Nephron (organoid): ENCODE results near the gene GTSE1.

Experiments used
- H3K27ac Mint-ChIP-seq, 3 experiments: 2 replicates each; pipeline ENCODE4 v1.8.0; 2020; ENCODE audit warnings: mixed read lengths in 3 of 3, mild to moderate bottlenecking in 2 of 3, moderate library complexity in 1 of 3
- H3K27me3 Mint-ChIP-seq: 2 replicates; pipeline ENCODE4 v1.8.0; 2021; ENCODE audit warnings: low read depth, mild to moderate bottlenecking, moderate library complexity, mixed read lengths
- H3K36me3 Mint-ChIP-seq: 2 replicates; pipeline ENCODE4 v1.8.0; 2020; ENCODE audit warnings: low read depth, mixed read lengths
- H3K4me1 Mint-ChIP-seq: 2 replicates; pipeline ENCODE4 v1.8.0; 2020; ENCODE audit warnings: mixed read lengths
- H3K4me3 Mint-ChIP-seq, 3 experiments: 2 replicates each; pipeline ENCODE4 v1.8.0; 2020; ENCODE audit warnings: mild to moderate bottlenecking in 3 of 3, mixed read lengths in 3 of 3, moderate library complexity in 2 of 3
- H3K9me3 Mint-ChIP-seq: 2 replicates; pipeline ENCODE4 v1.8.0; 2020; ENCODE audit warnings: mixed read lengths
- CTCF ChIP-seq, 3 experiments: fragments of 200-600 bp; sonication (generic); IDR thresholded peaks; one replicate each; pipeline ENCODE4 v1.5.0; 2021; ENCODE audit warnings: antibody characterized with exemption in 3 of 3; ENCODE audit not compliant: unreplicated experiment in 3 of 3

Gene GTSE1

GRCh38 chr22:46318576-46318975, 21.9 kb downstream of the GTSE1 start:
- TF ChIP-seq CTCF (IDR thresholded peaks at IDR 0.05; ENCODE audit: unreplicated experiment in 3 of 3), result no peak
- H3K27me3 Mint-ChIP-seq, result no peaks in the 10 kb centered on the region
- H3K27ac Mint-ChIP-seq, result no peak overlapping the region
- no peaks in the 10 kb centered on the region for H3K4me1 Mint-ChIP-seq
- peaks cover 51% of the 10 kb centered on the region for H3K36me3 Mint-ChIP-seq
- H3K4me3 Mint-ChIP-seq, result no peak overlapping the region
- no peaks in the 10 kb centered on the region for H3K9me3 Mint-ChIP-seq

- H3K4me3 Mint-ChIP-seq, result no peak overlapping the region
- H3K9me3 Mint-ChIP-seq, result no peaks in the 10 kb centered on the region
- no peaks in the 10 kb centered on the region for H3K27me3 Mint-ChIP-seq
- H3K4me1 Mint-ChIP-seq, result no peaks in the 10 kb centered on the region
- H3K36me3 Mint-ChIP-seq, result peaks cover 51% of the 10 kb centered on the region
- H3K27ac Mint-ChIP-seq, result peak overlapping the region in 1 of 3 experiments; percentile 3
- no peak for TF ChIP-seq CTCF (IDR thresholded peaks at IDR 0.05; ENCODE audit: unreplicated experiment in 3 of 3)
Observed at GRCh38 chr22:46319319-46319718, 22.6 kb downstream of the GTSE1 start.

GRCh38 chr22:46320166-46320710, 23.6 kb downstream of the GTSE1 start:
- Mint-ChIP-seq H3K4me1 (no peaks in the 10 kb centered on the region), H3K9me3 (no peaks in the 10 kb centered on the region), H3K27ac (no peak overlapping the region), H3K36me3 (peaks cover 51% of the 10 kb centered on the region), H3K27me3 (no peaks in the 10 kb centered on the region), H3K4me3 (no peak overlapping the region)
- no peak for TF ChIP-seq CTCF (IDR thresholded peaks at IDR 0.05; ENCODE audit: unreplicated experiment in 3 of 3)

- no peaks in the 10 kb centered on the region for H3K4me1 Mint-ChIP-seq
- no peaks in the 10 kb centered on the region for H3K9me3 Mint-ChIP-seq
Observed at GRCh38 chr22:46320716-46321386, 24.2 kb downstream of the GTSE1 start.

GRCh38 chr22:46322711-46323110, 26.0 kb downstream of the GTSE1 start:
- Mint-ChIP-seq H3K9me3 (no peaks in the 10 kb centered on the region), H3K36me3 (peaks cover 47% of the 10 kb centered on the region), H3K27ac (no peak overlapping the region), H3K27me3 (no peaks in the 10 kb centered on the region), H3K4me1 (no peaks in the 10 kb centered on the region), H3K4me3 (no peak overlapping the region)
- TF ChIP-seq CTCF (IDR thresholded peaks at IDR 0.05; ENCODE audit: unreplicated experiment in 3 of 3), result no peak

More at GRCh38 chr22:46320716-46321386, 24.2 kb downstream of the GTSE1 start:
- H3K4me3 Mint-ChIP-seq, result no peak overlapping the region
- H3K36me3 Mint-ChIP-seq, result peaks cover 50% of the 10 kb centered on the region
- H3K27me3 Mint-ChIP-seq, result no peaks in the 10 kb centered on the region
- TF ChIP-seq CTCF (IDR thresholded peaks at IDR 0.05; ENCODE audit: unreplicated experiment in 3 of 3), result no peak
- H3K27ac Mint-ChIP-seq, result no peak overlapping the region

- Mint-ChIP-seq H3K36me3 (peaks cover 44% of the 10 kb centered on the region), H3K27me3 (no peaks in the 10 kb centered on the region), H3K4me1 (no peaks in the 10 kb centered on the region), H3K27ac (no peak overlapping the region), H3K9me3 (no peaks in the 10 kb centered on the region), H3K4me3 (no peak overlapping the region)
- no peak for TF ChIP-seq CTCF (IDR thresholded peaks at IDR 0.05; ENCODE audit: unreplicated experiment in 3 of 3)
Observed at GRCh38 chr22:46323162-46323561, 26.5 kb downstream of the GTSE1 start.
